ENCODE data around the gene RAB11FIP4. TPM values are rescaled to one million over a fixed set of nuclear protein-coding genes. Genes with fewer than 3 reads are reported as not detected.

RAB11FIP4 gene
- total and polyA plus RNA-seq, 9 of the 15 experiments (the other 6 are each of a cell fraction or from before 2014, with no cell fraction given) = 0.62 to 16.6 (median 8.9) TPM

- WGBS (ENCODE audit: insufficient coverage, low coverage, missing lambda C conversion rate) = 1% methylated on average over 6 of the region's 6 CpGs
- Histone ChIP-seq H3K9me1 (ENCODE audit: control insufficient read depth, insufficient read depth, low read length) (peaks cover 3% of the 10 kb centered on the region), H3K9ac (ENCODE audit: insufficient read depth in 1 of 2, low read depth in 2 of 2, low read length in 2 of 2) (no peak overlapping the region), H3K27ac (ENCODE audit: extremely low read depth, low read depth, low read length) (no peak overlapping the region), H3K79me2 (ENCODE audit: control insufficient read depth, insufficient read depth, low read length) (no peaks in the 10 kb centered on the region), H3K9me3 (replicated peaks; ENCODE audit: control insufficient read depth, insufficient read depth, low read depth, low read length) (no peaks in the 10 kb centered on the region), H3K4me2 (ENCODE audit: insufficient read depth, low read length) (no peak overlapping the region), H3K27me3 (ENCODE audit: control insufficient read depth in 2 of 2, insufficient read depth in 2 of 2, low read length in 2 of 2) (peaks cover 51 to 82% of the 10 kb centered on the region in 2 experiments), H2AFZ (ENCODE audit: low read depth, low read length) (no peak overlapping the region), H3K4me1 (replicated peaks in 1 of 2; ENCODE audit: control insufficient read depth in 2 of 2, insufficient read depth in 2 of 2, low read length in 2 of 2) (no peaks in the 10 kb centered on the region; a peak in 1 of 5 replicates), H3K36me3 (ENCODE audit: control insufficient read depth, insufficient read depth, low read length) (no peaks in the 10 kb centered on the region), H3K4me3 (no peak overlapping the region), H4K20me1 (replicated peaks; ENCODE audit: control insufficient read depth, insufficient read depth, low read length) (peaks cover 13% of the 10 kb centered on the region)
- TF ChIP-seq, protein P1, sequence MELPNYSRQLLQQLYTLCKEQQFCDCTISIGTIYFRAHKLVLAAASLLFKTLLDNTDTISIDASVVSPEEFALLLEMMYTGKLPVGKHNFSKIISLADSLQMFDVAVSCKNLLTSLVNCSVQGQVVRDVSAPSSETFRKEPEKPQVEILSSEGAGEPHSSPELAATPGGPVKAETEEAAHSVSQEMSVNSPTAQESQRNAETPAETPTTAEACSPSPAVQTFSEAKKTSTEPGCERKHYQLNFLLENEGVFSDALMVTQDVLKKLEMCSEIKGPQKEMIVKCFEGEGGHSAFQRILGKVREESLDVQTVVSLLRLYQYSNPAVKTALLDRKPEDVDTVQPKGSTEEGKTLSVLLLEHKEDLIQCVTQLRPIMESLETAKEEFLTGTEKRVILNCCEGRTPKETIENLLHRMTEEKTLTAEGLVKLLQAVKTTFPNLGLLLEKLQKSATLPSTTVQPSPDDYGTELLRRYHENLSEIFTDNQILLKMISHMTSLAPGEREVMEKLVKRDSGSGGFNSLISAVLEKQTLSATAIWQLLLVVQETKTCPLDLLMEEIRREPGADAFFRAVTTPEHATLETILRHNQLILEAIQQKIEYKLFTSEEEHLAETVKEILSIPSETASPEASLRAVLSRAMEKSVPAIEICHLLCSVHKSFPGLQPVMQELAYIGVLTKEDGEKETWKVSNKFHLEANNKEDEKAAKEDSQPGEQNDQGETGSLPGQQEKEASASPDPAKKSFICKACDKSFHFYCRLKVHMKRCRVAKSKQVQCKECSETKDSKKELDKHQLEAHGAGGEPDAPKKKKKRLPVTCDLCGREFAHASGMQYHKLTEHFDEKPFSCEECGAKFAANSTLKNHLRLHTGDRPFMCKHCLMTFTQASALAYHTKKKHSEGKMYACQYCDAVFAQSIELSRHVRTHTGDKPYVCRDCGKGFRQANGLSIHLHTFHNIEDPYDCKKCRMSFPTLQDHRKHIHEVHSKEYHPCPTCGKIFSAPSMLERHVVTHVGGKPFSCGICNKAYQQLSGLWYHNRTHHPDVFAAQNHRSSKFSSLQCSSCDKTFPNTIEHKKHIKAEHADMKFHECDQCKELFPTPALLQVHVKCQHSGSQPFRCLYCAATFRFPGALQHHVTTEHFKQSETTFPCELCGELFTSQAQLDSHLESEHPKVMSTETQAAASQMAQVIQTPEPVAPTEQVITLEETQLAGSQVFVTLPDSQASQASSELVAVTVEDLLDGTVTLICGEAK (IDR thresholded peaks at IDR 0.05) = peak; percentile 52; the same call in 1 of the 2 replicates
- TF ChIP-seq, protein P1 (CRISPR knock-in tag; IDR thresholded peaks at IDR 0.05) = no peak
- TF ChIP-seq ZNF143 (CRISPR knock-in tag; IDR thresholded peaks at IDR 0.05) = no peak
- intact Hi-C loops (cut with micrococcal nuclease) = no loop called here
- ChIA-PET CTCF (ENCODE audit: low intra/inter-chr PET ratio) (no interaction called here), POLR2A (no interaction called here)
- BruUV-seq (replicated peaks) = no TSS peak
- FAIRE-seq (no peak), DNase-seq (ENCODE audit: extremely low read depth in 1 of 4, low spot score in 3 of 4) (no peak), ATAC-seq (no peak)
- in situ Hi-C loops (cut with MboI) = no loop called here
These were observed 178.8 kb downstream of the RAB11FIP4 start for GRCh38 chr17:31570231-31570630.

Measured in K562 (cell line).